HG03066 (cell line): ENCODE results near the gene MTHFS.
A peak's percentile ranks its signal among the peaks of the same experiment; 100 is the strongest.

Experiments
- ATAC-seq: cut with Tn5 transposase; IDR thresholded peaks from one replicate; pipeline ENCODE4 v1.9.1; 2021; ENCODE audit warnings: low read depth; ENCODE audit not compliant: unreplicated experiment

Gene MTHFS

DNA sequence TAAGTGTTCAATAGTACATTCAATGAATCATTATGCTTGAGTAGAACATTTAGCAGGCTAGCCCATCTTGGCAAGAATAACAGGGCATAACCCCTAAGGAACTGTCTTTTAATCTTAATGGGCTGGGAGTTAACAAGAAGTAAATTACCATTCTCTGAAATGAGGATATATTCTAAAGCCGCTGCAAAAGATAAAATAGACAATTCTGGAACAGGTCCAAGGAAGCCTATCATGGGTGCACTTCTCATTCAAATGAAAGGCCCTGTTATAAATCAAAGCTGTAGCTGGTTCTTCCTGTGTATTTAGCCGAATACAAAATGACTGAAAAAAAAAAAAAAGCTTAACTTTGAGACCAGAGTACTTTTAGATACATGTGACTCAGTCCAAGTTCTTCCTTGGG is 15.6 kb downstream of the MTHFS start:
- no peak for ATAC-seq

DNA sequence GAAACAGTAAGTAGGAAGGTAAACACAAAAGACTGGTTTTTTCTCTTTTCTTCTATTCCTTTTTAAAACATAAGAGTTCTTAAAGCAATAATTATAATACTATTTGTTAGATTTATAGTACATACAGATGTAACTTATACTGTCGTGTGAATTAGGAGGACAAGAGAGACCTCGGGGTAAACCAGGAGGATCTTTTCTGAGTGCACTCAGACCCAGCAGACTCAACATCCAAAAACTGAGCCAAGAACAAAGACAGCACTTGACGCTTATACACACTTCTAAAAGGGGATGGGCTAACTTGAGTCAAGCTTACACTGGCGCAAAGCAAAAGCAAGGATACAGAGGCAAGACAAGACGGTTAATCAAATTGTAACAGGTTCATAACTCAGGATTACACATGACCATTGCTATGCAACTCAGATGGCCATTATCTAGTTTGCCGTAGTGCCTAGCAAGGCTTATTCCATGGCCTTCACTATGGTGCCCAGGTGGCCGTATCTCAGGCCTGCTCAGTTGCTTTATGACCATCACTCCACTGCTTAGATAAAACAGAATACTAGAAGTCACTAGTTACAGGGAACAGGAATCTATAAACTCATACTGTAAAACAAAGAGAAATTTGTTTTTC is 18.6 kb downstream of the MTHFS start:
- ATAC-seq: no peak

GRCh38 chr15:79875213-79875612 is 21.6 kb downstream of the MTHFS start:
- ATAC-seq: no peak

- ATAC-seq: no peak
Measured at GRCh38 chr15:79874242-79874641, 22.6 kb downstream of the MTHFS start.

DNA sequence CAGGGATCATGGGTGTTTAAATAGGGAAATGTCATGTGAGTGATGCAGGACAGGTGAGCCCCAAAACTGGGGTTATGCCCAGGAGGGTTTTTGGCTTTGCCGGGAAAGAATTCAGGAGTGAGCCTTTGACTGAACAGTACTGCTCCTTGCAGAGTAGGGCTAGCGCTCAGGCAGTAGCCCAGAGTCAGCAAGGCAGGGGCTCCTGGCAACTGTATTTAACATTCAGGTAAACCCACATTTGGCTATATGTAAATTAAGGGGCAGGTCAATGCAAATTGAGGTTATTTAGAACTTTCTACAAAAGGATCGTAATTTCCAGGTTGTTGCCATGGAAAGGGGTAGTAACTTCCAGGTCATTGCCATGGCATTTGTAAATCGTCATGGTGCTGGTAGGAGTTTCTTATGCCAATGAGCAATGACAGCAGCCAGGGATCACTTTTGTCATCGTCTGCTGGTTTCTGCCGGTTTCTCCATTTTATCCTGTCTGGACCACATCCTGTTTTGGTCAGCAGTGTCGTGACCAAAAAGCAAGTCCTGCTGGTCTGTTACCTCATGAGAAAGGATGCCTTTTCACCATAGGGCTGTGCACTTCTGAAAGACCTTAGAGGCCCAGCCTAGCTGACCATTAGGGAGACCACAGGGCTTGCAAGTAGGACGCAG is 24.3 kb downstream of the MTHFS start:
- ATAC-seq: no peak

- no peak for ATAC-seq
Measured at GRCh38 chr15:79868554-79868953, 28.3 kb downstream of the MTHFS start.

DNA sequence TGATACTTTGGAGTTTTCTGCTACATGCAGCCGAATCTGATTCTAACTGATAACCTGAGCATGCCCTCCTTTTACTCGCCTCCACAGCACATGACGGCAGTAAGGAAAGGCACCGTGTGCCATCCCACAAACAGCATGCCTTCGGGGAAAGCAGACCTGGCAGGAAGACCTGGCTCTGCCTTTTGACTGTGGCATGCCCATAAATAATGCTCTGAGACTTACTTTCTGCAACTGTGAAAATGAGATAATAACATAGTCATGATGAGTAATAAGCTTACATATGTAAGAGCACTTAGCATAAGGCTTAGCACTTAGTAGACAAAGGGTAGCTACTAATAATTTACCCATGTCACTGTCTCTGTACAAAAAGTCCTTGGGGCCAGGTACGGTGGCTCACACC is 32.9 kb downstream of the MTHFS start:
- no peak for ATAC-seq

- no peak for ATAC-seq
Measured at GRCh38 chr15:79862191-79862590, 34.6 kb downstream of the MTHFS start.

DNA sequence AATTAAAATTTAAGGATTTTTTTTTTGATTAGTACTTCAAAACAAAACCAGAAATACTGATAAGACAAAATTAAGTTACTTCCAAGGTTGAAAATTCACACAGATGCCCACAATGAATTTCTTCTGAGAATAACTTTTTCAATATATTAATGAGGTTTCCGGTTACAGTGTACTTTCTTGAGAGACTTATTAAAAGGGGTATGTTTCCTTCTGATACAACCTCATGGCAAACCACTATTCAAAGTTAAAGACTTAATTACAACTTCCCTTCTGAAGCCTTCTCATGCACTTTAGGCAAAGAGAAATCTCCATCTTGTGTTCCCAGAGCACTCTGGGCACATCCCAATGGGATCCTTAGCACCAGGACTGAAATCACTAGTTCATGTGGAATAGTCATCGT is 36.2 kb downstream of the MTHFS start:
- no peak for ATAC-seq

GRCh38 chr15:79858469-79858868 is 38.3 kb downstream of the MTHFS start:
- no peak for ATAC-seq

GRCh38 chr15:79853492-79854328 is 43.1 kb downstream of the MTHFS start:
- ATAC-seq: peak; percentile 78

DNA sequence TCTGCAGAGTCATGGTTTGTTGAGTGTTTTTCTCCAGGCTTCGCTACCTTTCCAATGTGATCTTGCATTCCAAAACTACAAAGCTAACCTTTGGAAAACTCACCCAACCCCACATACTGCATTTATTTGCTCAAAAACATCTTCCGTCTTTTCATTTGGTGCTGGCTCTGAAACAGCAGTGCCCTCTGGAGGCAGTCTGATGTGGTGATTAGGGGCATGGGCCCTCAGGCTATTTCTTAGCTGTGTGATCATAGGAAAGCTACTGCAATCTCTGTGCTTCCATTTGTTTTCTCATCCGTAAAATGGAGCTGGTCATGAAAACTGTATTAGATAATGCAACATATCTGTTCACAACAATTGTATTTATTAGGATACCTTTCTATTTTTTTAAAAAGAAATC is 47.0 kb downstream of the MTHFS start:
- no peak for ATAC-seq

GRCh38 chr15:79846539-79846938 is 50.3 kb downstream of the MTHFS start:
- no peak for ATAC-seq

DNA sequence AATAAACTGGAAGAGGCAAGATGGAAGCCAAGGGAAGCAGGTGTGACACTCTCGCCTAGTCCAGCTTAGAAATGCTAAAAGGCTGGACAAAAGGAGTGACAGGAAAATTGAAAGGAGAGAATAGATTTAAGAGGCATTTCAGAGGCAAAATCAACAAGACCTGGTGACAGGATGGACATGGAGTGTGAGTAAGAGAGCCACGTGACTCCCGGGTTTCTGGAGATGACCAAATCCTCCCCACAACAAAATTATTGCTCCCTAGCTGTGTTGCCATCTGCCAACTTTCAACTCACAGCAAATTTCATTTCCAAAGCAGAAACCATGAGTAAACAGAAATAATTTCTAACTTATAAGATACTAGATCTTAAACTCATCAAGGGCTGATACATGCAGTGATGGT is 52.6 kb downstream of the MTHFS start:
- no peak for ATAC-seq

GRCh38 chr15:79837846-79838245 is 59.0 kb downstream of the MTHFS start:
- no peak for ATAC-seq

DNA sequence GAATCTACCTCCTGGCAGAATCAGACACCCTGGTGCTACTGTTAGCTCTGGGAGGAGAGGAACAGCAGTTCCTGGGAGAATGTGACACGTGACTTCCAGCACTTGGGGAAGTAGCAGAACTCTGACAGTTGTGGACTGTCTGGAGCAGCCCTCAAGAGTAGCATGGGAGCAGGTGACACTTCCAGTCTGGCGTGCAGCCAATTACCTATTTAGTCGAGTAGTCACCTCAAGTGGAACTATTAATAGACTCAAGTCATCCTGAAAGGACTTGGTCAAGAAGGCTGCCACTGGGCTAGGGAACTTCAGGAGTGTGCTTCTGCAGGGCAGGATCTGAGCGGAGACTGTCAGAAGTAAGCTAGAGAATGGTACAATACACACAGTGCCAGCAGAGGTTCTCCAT is 62.3 kb downstream of the MTHFS start:
- no peak for ATAC-seq

DNA sequence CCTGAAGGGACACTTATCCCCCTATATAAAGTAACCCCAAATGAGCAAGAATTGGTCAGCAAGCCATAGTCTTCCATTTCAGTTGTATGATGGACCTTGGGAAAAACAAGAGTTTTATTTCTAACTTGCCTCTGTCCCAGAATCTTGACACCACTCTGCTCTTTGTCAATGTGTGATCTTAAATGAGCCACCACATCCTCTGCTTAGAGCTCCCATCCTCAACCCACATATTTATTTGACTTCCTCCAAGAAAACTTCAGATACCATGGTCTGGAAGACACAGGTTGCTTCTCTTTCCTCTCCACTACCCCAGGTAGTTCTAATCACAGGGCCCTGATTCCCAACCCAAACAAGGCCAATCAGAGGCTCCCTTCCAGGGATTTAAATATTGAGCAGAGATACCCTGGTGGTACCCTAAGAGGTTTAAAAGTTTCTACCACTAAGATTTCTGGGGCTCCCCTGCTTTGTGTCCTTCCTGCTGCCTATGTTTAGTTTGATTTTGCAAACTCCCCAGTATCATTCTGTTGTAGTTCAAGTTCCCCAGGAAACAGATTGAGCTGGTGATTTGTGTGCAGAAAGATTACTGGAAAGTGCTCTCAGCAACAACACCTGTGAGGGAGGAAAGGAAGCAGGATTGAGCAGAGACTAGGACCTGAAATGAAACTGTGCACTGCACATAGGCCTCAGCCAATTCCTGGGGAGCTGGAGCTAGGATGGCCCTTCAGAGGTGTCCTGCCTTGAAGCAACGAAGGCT is 64.3 kb downstream of the MTHFS start:
- ATAC-seq: no peak

- ATAC-seq: no peak
Measured at GRCh38 chr15:79831604-79832003, 65.2 kb downstream of the MTHFS start.

GRCh38 chr15:79829950-79830349 is 66.9 kb downstream of the MTHFS start:
- no peak for ATAC-seq

DNA sequence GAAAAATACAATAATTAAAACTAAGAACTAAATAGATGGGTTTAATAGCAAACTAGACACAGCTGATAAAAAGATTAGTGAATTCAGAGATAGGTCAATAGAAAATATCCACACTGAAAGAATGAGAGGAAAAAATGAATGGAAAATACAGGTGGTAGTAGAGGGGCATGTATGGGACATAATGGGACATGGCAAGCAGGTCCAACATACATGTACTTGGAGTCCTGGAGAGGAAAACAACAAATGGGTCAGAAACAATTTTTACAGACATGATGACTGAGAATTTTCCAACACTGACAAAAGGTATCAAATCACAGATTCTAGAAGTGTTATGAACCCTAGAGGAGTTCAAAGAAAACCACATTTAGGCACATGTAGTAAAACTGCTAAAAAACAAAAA is 68.4 kb downstream of the MTHFS start:
- ATAC-seq: no peak

GRCh38 chr15:79826800-79827199 is 70.0 kb downstream of the MTHFS start:
- ATAC-seq: no peak
